AG04449 (cell line): ENCODE results near the gene KIF12.

Experiments used
- CTCF ChIA-PET: fragments of 350-600 bp; formaldehyde crosslinking; extraction: SDS; loops from one replicate; lab custom pipeline; 2021; ENCODE audit warnings: antibody characterized with exemption; lab: Yijun Ruan, JAX
- POLR2A ChIA-PET: fragments of 400-600, 350-600 bp; formaldehyde crosslinking; extraction: SDS; loops from one replicate; lab custom pipeline; 2020; ENCODE audit warnings: antibody characterized with exemption, inconsistent platforms; lab: Yijun Ruan, JAX
- DNase-seq: peaks from one replicate; pipeline ENCODE4 v3.0.0-alpha.2; 2010; ENCODE audit warnings: low read depth, low spot score
- H3K4me3 ChIP-seq: 2 replicates; pipeline ENCODE4 v1.5.1; 2011; ENCODE audit warnings: low read depth, mild to moderate bottlenecking, control low read depth, low read length
- CTCF ChIP-seq: IDR thresholded peaks from one replicate; pipeline ENCODE4 v1.5.1; 2011; ENCODE audit warnings: mild to moderate bottlenecking, moderate library complexity, low read length, control low read depth, inconsistent platforms; ENCODE audit not compliant: insufficient read depth; ENCODE audit errors: missing control alignments

Gene KIF12

GRCh38 chr9:114099669-114100270 lies 678 bp upstream of the KIF12 start:
- ChIA-PET POLR2A (no interaction called here), CTCF (interaction anchor here (2.0 to 10.5 kb wide), 5 partner anchors 8 to 209 kb away, joined by 6 to 118 read pairs (median 35); no protein-coding TSS in a partner anchor)
- DNase-seq = no peak
- TF ChIP-seq CTCF = no peak
- H3K4me3 ChIP-seq = no peak overlapping the region

DNA sequence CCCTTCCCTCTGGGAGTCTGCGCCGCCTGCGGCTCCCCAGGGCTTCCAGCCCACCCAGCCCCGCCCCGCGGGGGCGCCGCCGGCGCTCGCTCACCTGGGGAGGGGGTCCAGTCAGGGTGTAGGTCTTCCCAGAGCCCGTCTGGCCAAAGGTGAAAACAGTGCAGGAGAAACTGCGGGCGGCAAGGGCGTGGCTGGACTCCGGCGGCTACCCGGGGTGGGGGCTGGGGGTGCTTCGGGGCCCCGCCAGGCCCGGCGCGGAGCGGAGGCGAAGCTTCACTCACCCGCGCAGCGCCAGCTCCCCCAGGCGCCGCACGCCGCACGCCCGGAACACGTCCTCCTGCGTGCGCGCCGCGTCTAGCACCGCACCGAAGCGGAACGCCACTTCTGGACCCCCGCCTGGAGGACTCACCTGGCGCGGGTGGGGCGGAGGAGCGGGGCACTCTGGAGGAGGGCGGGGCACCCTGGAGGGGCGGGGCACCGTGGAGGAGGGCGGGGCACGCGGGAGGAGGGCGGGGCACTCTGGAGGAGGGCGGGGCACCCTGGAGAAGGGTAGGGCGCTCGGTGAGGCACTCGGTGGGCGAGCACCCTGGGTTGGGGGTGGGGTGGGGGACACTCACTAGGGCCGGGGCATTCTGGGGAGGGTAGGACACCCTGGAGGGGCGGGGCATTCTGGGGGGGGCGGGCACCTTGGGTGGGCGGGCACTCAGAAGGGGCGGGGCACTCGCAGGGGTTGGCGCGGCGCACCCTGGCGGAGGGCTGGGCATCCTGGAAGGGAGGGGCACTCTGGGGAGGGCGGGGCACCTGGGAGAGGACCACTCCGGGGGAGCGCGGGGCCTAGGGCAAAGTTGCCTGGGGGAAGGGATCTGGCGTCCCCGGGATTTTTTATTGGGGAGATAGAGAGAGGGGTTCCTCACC lies 814 bp downstream of the KIF12 start:
- ChIA-PET CTCF (interaction anchor here (1.7 to 10.5 kb wide), 3 partner anchors 9 to 18 kb away, joined by 6 to 118 read pairs (median 91); no protein-coding TSS in a partner anchor), POLR2A (no interaction called here)
- no peak for DNase-seq
- no peak for TF ChIP-seq CTCF
- peak overlapping the region; percentile 37 for H3K4me3 ChIP-seq

DNA sequence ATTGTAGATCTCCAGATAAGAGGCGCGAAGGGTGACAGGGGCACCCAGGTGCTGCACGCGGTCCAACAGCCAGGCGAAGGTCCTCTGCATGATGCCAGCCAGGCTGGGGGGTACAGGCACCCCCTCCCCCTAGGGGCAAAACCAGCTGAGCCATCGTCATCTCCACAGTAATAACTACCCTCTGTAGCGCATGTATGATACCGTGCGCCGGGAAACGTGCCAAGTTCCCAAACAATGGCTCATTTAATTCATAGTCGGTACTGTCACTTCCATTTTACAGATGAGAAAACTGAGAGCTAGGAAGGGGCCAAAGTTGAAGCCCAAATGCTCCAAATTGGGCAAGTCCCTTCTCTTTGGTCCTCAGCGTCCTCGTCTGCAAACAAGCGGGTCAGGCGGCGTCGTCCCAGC lies 1.5 kb downstream of the KIF12 start:
- no peak for DNase-seq
- no peak for TF ChIP-seq CTCF
- ChIA-PET CTCF (interaction anchor here (1.4 to 10.5 kb wide), 5 partner anchors 10 to 194 kb away, joined by 4 to 118 read pairs (median 19); no protein-coding TSS in a partner anchor), POLR2A (no interaction called here)
- peak overlapping the region; percentile 37 for H3K4me3 ChIP-seq

- POLR2A ChIA-PET = no interaction called here
- no peak overlapping the region for H3K4me3 ChIP-seq
- TF ChIP-seq CTCF = no peak
- DNase-seq = no peak
- CTCF ChIA-PET = interaction anchor here (1.4 to 10.5 kb wide), 6 partner anchors 9 to 194 kb away, joined by 4 to 118 read pairs (median 12); no protein-coding TSS in a partner anchor
Observed at GRCh38 chr9:114096866-114097612, 2.1 kb downstream of the KIF12 start.

DNA sequence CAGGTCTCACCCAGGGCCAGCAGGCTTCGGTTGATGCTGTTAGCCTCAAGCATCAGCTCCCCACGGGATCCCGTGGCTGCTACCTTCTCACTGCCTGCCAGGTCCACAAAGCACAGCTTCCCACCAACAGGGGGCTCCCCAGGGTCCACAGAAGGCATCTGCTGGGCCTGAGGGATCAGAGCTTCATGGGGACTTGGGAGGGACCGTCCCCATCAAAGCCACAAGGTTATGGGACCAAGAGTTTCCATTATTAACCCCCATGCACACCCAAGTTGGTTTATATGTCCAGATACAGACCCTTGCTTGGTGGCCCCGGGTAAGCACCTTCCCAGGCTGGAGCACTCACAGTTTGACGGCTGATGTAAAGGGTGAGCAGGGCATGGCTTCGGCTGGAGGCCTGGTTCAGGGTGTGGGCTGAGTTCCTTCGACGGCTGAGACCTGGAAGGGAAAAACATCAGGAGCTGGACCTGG lies 3.0 kb downstream of the KIF12 start:
- peak; percentile 18 for TF ChIP-seq CTCF
- CTCF ChIA-PET = interaction anchor here (1.4 to 10.5 kb wide), 6 partner anchors 8 to 195 kb away, joined by 4 to 118 read pairs (median 12); no protein-coding TSS in a partner anchor
- no peak for DNase-seq
- H3K4me3 ChIP-seq = no peak overlapping the region
- POLR2A ChIA-PET = no interaction called here
